CD1c-positive myeloid dendritic cell (primary cell): ENCODE results near the gene RUNX1.

Source experiments
- DNase-seq: peaks from one replicate; pipeline ENCODE4 v3.0.0-alpha.2; 2016; ENCODE audit errors: extremely low spot score

The RUNX1 gene

DNA sequence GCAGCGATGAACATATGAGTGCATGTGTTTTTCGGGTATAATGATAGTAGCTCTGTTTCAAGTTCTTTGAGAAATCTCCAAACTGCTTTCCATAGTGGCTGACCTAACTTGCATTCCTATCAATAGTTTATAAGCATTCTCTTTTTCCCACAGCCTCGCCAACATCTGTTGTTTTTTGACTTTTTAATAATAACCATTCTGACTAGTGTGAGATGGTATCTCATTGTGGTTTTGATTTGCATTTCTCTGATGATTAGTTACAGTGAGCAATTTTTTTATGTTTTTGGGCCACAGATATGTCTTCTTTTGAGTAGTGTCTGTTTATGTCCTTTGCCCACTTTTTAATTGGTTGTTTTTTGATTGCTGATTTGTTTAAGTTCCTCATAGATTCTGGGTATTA is 10.6 kb upstream of the RUNX1 start:
- no peak for DNase-seq

- DNase-seq, result no peak
These were observed 9.0 kb upstream of the RUNX1 start for GRCh38 chr21:35058058-35058457.

DNA sequence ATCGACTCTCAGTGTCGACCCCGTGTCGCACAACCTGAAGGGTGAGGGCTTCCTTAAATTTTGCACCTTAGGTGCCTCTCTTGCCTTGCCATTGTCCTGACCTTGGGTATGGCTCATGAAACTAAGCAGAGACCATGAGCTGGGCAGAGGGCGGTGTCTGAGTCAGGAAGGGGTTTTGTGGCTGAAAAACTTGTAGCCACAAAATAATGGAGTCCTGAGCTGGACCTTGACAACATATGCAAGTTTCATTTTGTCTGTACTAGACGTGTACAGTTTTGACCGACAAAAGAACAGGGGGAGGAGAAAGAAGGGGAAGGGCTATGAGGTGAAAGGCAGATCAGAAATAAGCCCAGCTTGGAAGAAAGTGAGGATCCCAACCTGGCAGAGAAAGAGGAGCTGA is 8.3 kb upstream of the RUNX1 start:
- DNase-seq, result no peak

- no peak for DNase-seq
These were observed 4.4 kb upstream of the RUNX1 start for GRCh38 chr21:35053356-35054096.

DNA sequence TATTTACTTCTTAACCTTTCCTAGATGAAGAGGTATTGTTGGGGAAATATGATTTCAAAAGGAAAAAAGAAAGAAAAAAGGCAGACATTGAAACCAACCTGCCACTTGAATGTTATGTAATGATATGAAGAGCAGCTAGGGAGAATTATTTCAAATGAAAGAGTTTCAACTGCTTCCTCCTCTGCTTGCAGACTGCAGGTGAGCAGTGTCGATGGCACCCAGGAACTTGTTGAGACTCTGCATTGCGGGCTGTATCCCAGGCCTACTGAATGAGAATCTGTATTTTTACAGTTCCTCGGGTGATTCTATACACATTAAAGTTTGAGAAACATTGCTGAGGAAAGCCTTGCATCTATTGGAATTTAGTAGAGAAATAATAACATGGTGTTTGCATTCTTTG is 3.7 kb upstream of the RUNX1 start:
- DNase-seq, result no peak

DNA sequence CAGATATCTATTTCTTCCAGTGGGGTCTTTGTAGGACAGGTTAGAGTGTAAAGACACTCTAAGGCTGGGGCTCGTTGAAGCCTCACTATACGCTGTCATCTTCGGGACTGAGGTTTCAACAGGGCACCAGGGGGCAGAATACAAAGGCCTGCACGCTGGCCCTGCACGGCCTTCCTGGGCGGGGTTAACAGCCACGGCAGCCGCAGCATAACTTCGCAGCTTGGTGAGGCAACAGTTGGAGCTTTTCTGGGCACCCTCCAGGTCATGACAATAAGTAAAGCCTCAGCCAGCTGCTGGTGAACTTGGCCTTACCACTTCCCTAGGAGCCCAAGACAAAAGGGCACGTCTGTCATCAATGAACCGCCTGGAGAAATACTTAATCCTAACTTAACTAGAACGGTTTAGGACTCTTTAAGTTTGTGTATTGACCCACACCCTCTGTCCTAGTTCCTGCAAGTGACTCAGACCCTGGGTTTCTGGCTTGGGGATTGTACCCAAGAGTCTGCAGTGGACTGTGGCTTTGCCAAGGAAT is 2.3 kb upstream of the RUNX1 start:
- DNase-seq, result peak; percentile 94

- DNase-seq, result peak; percentile 90
These were observed 1.5 kb upstream of the RUNX1 start for GRCh38 chr21:35050348-35051286.

DNA sequence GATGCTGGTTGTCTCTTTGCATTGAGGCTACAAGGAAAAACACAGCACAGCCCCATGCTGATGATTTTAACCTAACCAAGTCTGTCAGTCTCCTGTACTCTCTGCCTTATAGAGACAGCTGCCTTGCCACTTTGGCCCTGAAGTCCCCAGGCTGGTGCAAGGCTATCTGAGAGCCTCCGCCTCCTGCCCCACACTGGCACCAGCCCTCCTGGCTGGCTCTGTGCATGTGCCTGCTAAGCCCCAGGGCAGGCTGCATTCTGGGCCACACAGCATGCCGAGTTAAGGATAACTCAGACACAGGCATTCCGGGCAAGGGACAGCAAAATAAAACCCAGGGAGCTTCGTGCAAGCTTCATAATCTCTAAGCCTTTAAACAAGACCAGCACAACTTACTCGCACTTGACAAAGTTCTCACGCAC is 910 bp downstream of the RUNX1 start:
- DNase-seq, result no peak

- no peak for DNase-seq
These were observed 2.2 kb downstream of the RUNX1 start for GRCh38 chr21:35046880-35047229.

- DNase-seq, result no peak
These were observed 2.9 kb downstream of the RUNX1 start for GRCh38 chr21:35046263-35046624.

GRCh38 chr21:35045542-35046262 is 3.4 kb downstream of the RUNX1 start:
- DNase-seq, result peak; percentile 38

GRCh38 chr21:35044770-35045541 is 4.1 kb downstream of the RUNX1 start:
- peak; percentile 76 for DNase-seq

DNA sequence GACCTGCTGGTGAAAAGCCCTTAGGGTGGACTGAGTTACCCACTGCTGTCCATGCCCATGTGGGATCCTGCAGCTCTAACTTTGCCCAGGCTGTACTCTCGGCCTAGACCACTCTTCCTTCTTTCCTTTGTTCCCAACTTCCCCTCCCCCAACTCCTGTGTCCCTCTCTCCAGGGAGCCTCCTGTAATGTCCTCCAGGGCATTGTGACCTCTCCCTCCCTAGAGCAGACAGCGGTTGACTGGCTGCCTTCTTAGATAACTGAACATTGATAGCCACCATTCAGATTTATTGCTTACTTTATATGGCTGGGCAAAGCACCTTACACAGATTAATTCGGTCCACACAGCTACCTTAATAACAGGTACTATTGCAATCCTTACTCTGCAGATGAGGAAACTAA is 5.0 kb downstream of the RUNX1 start:
- DNase-seq, result no peak

GRCh38 chr21:35043549-35043948 is 5.6 kb downstream of the RUNX1 start:
- DNase-seq, result peak; percentile 27

- DNase-seq, result no peak
These were observed 6.3 kb downstream of the RUNX1 start for GRCh38 chr21:35042836-35043235.

GRCh38 chr21:35041881-35042280 is 7.2 kb downstream of the RUNX1 start:
- no peak for DNase-seq

DNA sequence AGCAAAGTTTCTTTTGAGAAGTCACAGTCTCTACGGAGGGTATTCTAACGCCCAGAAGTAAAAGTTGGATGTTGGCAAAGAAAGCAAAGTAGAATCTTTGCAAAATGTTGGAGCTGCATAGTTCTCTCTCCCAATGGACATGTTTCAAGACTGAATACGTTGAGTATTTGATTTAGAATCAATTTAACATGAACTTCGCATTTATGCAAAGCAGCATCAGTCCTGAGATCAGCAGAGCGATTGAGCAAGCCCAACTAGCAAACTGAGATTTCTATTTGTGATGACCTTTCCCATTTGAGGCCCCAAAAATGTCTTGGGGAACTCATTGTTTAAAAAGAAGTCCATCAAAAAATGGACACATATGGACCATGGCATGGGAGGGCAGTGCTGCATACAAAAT is 8.0 kb downstream of the RUNX1 start:
- no peak for DNase-seq

DNA sequence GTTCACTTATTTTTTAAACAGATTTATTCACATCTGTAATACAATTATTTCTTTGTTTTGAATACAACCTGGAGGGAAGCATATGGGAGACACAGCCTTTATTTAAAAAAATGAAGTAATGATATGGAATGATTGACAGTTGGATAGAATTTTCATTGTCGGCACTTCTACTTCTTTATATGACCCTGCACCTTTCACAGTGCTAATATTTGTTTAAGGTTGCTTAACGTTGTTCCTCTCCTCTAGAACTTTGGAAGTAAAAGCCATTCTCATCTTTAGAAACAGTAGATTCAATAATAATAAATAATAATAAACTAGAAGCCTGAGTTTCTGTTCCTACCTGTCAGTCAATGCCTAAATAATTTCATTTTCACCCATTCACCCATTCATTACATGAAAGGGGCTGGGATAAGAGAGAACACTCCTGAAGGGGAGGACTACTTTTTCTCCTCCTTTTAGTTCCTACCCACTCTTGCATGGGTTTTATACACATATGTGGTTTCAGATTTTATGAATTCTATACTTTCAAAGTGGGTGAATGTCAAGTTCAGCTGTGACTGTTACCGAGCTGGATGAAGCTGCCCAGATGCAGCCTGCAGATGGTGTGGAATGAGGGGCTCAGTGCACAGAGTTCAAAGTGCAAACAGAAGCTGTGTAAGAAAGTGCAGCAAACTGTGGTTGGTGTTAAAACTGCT is 9.4 kb downstream of the RUNX1 start:
- DNase-seq, result no peak

GRCh38 chr21:35038772-35039319 is 10.3 kb downstream of the RUNX1 start:
- no peak for DNase-seq

- no peak for DNase-seq
These were observed 11.7 kb downstream of the RUNX1 start for GRCh38 chr21:35037384-35037765.
